IPS-18a (cell line): ENCODE data around the gene SGCA.

Experiments used
- H3K27ac ChIP-seq: one replicate; pipeline ENCODE4 v1.5.1; 2013; ENCODE audit warnings: low read length
- H3K27me3 ChIP-seq: one replicate; pipeline ENCODE4 v1.6.1; 2013; ENCODE audit warnings: mild to moderate bottlenecking, low read length; ENCODE audit not compliant: control insufficient read depth, insufficient read depth
- H3K36me3 ChIP-seq: one replicate; pipeline ENCODE4 v1.6.1; 2013; ENCODE audit warnings: low read depth, low read length; ENCODE audit not compliant: control insufficient read depth
- H3K4me1 ChIP-seq: one replicate; pipeline ENCODE4 v1.6.1; 2013; ENCODE audit warnings: low read depth, low read length; ENCODE audit not compliant: control insufficient read depth
- H3K4me3 ChIP-seq: one replicate; pipeline ENCODE4 v1.5.1; 2013; ENCODE audit warnings: low read length
- H3K9ac ChIP-seq: one replicate; pipeline ENCODE4 v1.6.1; 2013; ENCODE audit warnings: mild to moderate bottlenecking, low read length, moderate library complexity
- H3K9me3 ChIP-seq: one replicate; pipeline ENCODE4 v1.6.1; 2013; ENCODE audit warnings: low read depth, low read length; ENCODE audit not compliant: control insufficient read depth

The SGCA gene

DNA sequence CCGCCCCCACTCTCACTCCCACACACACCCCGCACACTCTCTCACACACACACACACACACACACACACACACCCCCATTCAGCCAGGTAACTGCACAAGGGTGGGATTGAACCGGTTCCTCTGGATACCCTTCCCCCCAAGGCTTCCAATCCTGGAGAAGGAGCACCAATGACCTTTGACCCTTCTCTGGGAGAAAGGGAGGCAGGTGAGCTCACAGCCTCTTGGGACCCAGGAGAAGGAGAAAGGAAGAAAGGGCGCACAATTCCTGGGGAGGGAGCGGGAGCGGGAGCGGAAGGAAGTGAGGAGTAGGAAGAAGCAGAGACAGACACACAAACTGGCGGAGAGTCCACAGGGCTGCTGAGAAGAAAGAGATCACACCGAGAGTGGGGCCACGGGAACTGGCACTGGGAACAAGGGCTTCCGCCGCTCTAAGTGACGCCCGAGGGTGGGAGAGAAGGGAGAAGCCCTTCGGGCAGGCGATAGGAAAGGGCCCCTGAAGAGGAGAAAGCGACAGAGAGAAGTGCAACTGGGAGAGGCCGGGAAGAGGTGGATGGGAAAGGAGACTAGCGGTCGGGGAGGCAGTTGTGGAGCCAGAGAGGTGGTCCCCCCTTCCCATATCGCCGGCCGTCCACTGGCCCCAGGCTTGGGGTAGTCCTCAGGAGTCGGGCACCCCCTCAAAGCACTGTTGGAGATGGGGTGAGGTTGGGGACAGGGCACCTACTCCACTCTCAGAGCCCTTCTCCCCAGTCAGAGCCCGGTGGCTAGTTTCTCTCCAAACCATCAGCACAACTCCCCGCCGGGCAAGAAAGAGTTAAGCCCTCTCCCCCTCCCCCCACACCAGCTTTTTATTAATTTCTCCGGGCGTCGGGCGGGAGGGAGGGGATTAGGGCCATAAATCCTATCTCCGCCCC is 37.1 kb upstream of the SGCA start:
- Histone ChIP-seq H3K27me3 (peaks cover 22% of the 10 kb centered on the region), H3K36me3 (no peaks in the 10 kb centered on the region), H3K9ac (no peak overlapping the region), H3K4me1 (peaks cover 25% of the 10 kb centered on the region), H3K27ac (no peak overlapping the region), H3K4me3 (peak overlapping the region; percentile 45), H3K9me3 (no peaks in the 10 kb centered on the region)

DNA sequence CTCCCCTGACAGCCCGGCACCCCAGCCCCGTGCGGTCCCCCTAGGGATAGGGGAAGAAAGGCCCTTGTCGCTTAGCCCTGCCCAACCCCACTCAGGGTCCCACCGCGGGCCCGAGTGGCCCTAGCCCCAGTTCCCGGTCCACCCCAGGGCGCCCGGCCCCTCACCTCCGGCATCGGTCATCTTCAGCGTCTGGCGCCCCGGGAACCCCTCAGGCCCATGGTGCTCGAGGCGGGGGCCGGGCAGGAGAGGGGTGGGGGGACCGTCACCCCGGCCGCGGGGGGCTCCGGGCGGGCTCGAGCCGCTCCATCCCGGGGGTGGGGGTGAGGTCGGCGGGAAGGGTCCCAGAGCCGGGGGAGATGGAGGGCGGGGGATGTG is 36.5 kb upstream of the SGCA start:
- Histone ChIP-seq H3K9me3 (no peaks in the 10 kb centered on the region), H3K27me3 (peaks cover 22% of the 10 kb centered on the region), H3K4me3 (peak overlapping the region; percentile 45), H3K9ac (no peak overlapping the region), H3K36me3 (no peaks in the 10 kb centered on the region), H3K27ac (no peak overlapping the region), H3K4me1 (peaks cover 25% of the 10 kb centered on the region)

DNA sequence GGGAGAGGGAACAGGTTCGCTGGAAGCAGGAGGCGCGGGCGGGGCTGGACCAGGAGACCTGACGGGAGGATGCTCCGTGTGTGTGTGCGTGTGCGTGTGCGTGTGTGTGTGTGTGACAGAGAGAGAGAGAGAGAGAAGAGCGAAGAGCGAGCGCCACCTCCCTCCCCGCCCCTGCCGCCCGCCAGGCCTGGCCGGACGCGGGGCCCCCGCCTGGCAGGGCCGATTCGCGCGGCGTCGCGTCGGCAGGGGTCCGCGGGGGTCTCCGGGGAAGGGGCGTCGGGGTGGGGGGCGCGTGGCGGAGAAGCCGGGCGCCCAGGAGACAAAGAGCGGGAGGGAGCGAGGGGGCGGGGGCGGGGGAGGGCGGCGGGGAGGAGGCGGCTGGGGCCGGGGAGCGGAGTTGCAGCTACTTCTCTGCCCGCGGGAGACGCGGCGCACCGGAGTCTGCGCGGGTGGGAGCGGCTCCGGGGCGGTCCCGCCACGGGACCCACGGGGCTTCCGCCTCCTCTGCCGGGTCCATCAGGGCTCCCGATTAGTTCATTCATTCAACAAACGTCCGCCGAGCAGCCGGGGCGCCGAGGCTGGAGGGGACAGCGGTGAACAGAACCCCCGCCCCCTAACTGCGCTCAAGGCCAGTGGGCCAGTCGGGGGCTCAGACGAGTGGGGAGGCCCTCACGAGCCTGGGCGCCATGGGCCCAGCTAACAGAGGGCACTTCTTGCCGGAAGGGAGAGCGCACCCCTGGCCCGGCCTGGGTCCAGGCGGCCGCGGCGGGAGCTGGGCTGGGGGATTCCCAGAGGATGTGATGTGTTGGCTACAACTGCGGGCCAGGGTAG is 35.9 kb upstream of the SGCA start, which contains the start of gene SAMD14:
Gene SAMD14, minus strand, starts transcription at position 433 of the 831 bp plus-strand sequence. CDS start 5,201 bp downstream, outside the sequence.
- peaks cover 28% of the 10 kb centered on the region for H3K4me1 ChIP-seq
- peak within 1 kb of the TSS; percentile 61 for H3K4me3 ChIP-seq
- H3K9ac ChIP-seq: no peak within 1 kb of the TSS
- no peaks in the 10 kb centered on the region for H3K9me3 ChIP-seq
- no peaks in the 10 kb centered on the region for H3K36me3 ChIP-seq
- peaks cover 22% of the 10 kb centered on the region for H3K27me3 ChIP-seq
- H3K27ac ChIP-seq: no peak within 1 kb of the TSS

DNA sequence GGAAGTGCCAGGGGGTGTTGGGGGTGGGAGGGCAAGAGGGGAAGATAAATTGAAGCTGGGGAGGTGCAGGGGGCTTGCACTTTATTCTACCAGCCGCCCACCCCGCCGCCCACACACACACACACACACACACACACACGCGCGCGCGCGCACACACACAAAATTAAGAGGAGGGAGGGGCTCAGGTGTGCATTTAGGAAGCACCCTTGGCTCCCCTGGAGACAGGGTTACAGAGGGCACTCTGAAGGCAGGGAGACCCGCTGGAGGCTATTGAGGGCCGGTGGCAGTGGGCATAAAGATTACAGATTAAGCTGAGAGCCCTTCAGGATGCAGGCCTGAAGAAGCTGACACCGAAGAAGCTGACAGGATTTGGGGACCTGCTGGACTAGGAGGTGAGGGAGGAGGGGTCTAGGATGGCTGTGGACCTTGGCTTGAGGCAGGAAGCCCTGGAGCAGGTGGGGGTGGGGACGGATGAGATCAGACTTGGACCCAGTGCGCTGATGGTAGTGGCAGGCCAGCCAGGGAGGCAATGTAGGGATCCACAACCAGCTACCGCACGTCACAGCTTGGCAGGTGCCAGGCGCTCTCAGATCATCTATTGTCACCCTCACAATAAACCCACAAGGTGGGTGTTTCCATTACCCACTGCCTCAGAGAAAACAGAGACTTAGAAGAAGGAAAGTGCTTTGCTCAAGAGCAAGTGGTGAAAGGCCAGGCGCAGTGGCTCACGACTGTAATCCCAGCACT is 35.1 kb upstream of the SGCA start:
- no peak overlapping the region for H3K27ac ChIP-seq
- H3K9me3 ChIP-seq: no peaks in the 10 kb centered on the region
- peak overlapping the region; percentile 61 for H3K4me3 ChIP-seq
- peaks cover 28% of the 10 kb centered on the region for H3K4me1 ChIP-seq
- peaks cover 22% of the 10 kb centered on the region for H3K27me3 ChIP-seq
- no peak overlapping the region for H3K9ac ChIP-seq
- no peaks in the 10 kb centered on the region for H3K36me3 ChIP-seq

DNA sequence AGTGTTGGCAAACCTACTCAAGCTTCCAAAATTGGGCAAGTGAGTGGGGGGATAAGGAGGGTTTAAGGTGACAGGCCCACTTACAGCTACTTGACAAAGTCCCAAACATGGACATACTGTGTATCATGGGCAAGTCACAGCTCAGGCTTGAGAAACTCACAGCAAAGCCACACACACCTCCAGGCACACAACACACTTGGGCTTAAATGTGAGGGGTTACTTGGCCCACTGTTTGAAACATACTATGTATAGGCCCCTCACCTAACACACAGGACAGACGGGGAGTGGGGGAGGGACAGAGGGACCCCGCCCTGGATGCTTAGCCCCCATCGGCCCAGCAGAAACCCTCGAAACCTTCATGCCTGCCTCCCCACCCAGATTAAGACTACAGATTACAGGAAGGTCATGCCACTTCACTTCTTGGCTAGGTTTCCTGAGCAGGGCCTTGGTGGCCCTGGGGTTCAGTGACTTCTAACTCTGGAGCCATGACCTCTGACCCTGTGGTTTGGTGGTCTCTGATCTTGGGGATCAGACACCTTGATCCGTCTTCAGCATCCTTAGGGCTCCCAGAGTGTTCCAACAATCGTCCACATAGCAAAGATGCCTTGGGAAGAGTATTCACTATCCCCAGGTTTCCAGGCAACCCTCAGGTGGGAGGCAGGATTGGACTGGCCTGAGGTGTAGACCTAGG is 33.6 kb upstream of the SGCA start:
- peaks cover 28% of the 10 kb centered on the region for H3K4me1 ChIP-seq
- no peaks in the 10 kb centered on the region for H3K9me3 ChIP-seq
- H3K27ac ChIP-seq: no peak overlapping the region
- no peaks in the 10 kb centered on the region for H3K36me3 ChIP-seq
- H3K4me3 ChIP-seq: no peak overlapping the region
- H3K27me3 ChIP-seq: peaks cover 22% of the 10 kb centered on the region
- H3K9ac ChIP-seq: no peak overlapping the region

DNA sequence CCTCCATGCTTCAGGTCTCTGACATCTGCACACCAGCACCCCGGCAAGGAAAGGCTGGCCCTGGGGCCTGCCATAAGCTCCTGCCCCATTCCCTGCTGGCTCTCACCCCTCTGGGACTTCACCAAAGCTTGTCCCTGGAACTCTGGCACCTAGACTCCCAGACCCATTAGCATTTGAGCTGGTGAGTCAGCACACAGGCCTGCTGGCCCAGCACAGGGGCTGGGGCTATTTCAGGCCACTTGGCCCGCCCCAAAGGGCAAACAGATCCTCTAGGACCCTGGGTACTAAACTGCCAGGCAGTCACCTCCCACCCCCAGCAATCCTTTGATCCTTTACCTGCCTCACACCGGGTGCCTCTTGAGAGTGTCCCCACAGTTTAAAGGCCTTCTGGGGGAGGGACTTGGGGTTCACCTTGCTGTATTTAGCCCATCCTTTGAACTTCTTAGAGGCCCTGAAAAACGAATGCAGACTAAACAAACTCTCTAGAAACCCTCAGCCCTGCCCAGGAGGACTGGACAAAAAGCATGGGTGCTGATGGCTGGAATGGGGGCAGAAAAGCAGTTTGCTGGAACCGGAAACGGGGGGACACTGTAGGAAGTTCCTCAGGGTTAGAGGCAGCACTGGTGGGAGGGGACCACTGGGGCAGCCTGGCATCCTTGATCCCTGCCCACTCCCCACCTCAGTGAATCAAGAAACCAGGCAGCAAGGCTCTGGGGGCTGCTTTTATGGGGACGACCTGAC is 32.6 kb upstream of the SGCA start:
- H3K36me3 ChIP-seq: peaks cover under 1% of the 10 kb centered on the region
- peaks cover 21% of the 10 kb centered on the region for H3K4me1 ChIP-seq
- no peaks in the 10 kb centered on the region for H3K9me3 ChIP-seq
- H3K27ac ChIP-seq: no peak overlapping the region
- peaks cover 17% of the 10 kb centered on the region for H3K27me3 ChIP-seq
- no peak overlapping the region for H3K4me3 ChIP-seq
- H3K9ac ChIP-seq: no peak overlapping the region

DNA sequence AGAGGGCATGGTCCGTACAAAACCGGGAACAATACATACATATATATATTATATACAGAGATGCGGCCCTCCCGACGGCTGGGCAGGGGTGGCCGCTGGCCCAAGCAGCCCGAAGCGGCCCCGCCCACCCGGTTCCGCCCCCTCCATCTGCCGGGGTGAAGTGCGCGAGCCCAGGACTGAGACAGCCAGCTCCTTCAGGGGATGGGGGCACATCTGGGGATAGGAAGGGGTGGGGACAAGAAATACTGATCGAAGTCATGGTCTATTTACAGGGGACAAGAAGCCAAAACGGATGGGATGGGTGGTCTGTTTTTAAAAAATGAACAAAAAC is 32.1 kb upstream of the SGCA start:
- peaks cover 17% of the 10 kb centered on the region for H3K27me3 ChIP-seq
- peaks cover 6% of the 10 kb centered on the region for H3K36me3 ChIP-seq
- H3K9ac ChIP-seq: no peak overlapping the region
- no peak overlapping the region for H3K27ac ChIP-seq
- no peaks in the 10 kb centered on the region for H3K9me3 ChIP-seq
- H3K4me3 ChIP-seq: no peak overlapping the region
- peaks cover 21% of the 10 kb centered on the region for H3K4me1 ChIP-seq

DNA sequence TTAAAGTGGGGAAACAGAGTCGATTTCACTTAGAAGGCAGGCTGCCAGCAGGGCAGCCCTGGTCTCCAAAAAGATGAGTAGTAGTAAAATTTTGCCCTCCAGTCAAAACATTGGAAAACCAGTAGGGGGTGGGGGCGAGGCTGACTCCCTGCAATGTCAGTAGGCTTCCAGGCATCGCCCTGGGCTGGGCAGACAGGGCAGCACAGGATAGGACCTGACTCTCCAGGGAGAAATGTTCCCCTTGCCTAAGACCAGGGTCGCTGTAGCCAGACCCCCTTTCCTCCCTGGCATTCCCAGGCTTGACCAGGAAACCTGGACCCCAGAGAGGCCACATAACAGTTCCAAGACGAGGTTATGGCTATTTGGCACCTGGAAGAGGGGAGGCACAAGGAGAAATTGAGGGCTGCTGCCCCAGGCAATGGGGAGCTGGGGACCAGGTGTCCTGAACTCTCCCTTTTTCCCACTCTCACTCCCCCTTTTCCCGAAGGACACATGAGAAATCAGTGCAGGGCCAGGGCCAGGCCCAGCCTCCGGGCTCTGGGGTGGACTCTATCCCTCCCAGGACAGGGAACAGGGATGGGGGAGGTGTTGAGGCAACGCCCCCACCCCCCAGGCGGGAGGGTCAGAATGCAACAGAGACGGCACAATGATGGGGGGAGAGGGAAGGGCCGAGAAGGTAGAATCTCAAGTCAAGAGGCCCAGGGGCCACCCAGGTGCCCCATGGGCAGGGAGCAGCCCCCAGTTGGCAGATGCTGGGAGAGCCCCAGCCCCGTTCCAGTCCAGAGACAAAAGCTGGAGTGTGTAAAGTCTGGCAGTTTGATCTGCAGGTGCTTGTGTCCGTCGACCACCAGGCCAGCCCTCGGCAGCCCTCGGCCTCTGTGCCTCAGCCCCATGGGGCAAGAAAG is 31.3 kb upstream of the SGCA start:
- Histone ChIP-seq H3K9me3 (no peaks in the 10 kb centered on the region), H3K27ac (no peak overlapping the region), H3K36me3 (peaks cover 13% of the 10 kb centered on the region), H3K4me1 (peaks cover 21% of the 10 kb centered on the region), H3K27me3 (peaks cover 17% of the 10 kb centered on the region), H3K9ac (no peak overlapping the region), H3K4me3 (no peak overlapping the region)

DNA sequence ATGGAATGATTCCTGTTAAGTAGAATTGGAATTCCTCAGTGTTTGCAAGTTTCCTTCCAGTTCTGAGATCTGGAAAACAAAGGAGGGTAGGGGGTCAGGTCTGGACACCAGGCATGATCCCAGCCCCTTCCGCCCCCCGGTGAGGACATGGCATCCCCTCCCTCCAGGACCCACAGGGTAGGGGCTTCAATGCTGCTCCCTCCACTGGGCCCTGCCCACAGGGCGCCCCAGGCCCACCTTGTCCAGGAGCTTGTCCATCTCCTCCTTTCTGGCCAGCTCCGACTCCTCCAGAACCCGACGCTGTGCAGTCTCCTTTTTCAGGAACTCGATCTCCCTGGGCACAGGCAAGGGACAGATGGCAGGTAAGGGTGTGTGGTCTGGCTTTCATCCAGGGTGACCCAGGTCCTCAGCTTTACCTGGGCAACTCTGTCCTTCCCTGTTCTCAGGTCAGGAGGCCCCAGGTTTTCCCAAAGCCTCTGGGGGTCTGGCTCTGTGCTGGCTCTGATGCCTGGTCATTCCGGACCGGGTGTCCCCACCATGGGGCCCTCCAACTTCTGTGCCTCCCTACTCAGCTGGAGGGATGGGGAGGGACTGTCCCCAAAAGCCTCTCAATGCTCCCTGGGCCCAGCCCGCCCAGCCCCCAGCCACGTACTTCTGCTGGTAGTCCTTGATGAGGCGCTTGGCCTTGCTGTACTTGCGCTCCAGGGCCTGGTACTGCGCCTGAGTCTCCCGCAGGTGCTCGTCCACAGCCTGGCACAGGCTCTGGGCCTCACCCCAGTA is 30.3 kb upstream of the SGCA start:
- H3K27me3 ChIP-seq: peaks cover 16% of the 10 kb centered on the region
- H3K4me1 ChIP-seq: peaks cover 21% of the 10 kb centered on the region
- no peak overlapping the region for H3K9ac ChIP-seq
- peaks cover 13% of the 10 kb centered on the region for H3K36me3 ChIP-seq
- H3K27ac ChIP-seq: no peak overlapping the region
- H3K9me3 ChIP-seq: no peaks in the 10 kb centered on the region
- H3K4me3 ChIP-seq: no peak overlapping the region
